NCI-H2081 treated with DMSO at 0.1 percent for 48 hours (cell line): ENCODE results near the gene CPO.
"Not testable (repeated sequence)": the region's sequence is repeated elsewhere in the genome, so short reads cannot be mapped to it uniquely, and the experiment has no call there.

Experiments
- DNase-seq: peaks from one replicate; lab custom pipeline; 2025; lab: John Stamatoyannopoulos, UW

CPO gene, protein sequence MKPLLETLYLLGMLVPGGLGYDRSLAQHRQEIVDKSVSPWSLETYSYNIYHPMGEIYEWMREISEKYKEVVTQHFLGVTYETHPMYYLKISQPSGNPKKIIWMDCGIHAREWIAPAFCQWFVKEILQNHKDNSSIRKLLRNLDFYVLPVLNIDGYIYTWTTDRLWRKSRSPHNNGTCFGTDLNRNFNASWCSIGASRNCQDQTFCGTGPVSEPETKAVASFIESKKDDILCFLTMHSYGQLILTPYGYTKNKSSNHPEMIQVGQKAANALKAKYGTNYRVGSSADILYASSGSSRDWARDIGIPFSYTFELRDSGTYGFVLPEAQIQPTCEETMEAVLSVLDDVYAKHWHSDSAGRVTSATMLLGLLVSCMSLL

DNA sequence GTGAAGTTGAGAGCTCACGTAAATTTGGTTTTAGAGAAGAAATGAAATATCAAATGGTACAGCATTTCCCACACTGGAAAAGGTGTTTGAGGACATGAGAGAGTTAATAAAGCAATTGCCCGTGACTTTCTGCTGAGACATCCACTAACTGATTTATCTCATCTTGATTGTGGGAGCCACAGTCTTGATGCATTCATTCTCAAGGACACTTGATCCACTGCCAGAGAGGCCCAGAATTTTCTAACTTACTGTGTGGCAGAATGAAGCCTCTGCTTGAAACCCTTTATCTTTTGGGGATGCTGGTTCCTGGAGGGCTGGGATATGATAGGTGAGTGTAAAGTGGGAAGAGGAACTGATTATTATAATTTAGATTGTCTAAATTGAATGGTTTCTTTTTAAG lies at the start of gene CPO:
Gene CPO, plus strand, starts transcription at position 179 of the 400 bp plus-strand sequence. Its CDS starts 82 bp downstream, at position 261.
- no peak for DNase-seq

DNA sequence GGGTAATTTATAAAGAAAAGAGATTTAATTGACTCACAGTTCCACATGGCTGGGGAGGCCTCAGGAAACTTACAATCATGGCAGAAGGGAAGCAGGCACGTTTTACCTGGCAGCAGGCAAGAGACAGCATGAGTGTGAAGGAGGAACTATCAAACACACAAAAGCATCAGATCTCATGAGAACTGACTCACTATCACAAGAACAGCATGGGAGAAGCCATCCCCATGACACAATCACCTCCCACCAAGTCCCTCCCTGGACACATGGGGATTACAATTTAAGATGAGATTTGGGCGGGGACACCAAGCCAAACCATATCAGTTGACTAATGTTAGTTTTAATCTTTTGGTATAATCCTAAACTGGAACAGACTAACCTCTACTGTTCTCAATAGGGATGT lies 49.1 kb upstream of the CPO start:
- DNase-seq, result no peak

GRCh38 chr2:206890926-206891325 lies 48.4 kb upstream of the CPO start:
- DNase-seq, result no peak

DNA sequence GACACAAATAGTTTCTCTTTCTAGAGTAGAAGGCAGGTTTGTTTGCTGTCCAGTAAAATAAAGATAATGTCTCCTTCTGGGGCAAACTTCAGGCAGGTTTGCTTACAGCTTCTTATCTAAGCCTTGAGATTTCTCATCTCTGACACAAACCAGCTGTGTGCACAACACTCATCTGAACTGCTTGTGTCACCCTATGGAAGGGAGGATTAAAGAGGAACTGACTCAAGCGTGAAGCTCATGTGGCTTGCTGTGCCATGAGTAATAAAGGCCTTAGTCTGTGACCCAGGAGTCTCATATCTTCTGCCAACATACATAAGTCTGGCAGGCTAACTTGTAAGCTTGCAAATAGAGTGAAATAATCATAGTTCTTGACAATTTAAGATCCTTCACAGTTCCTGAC lies 24.2 kb upstream of the CPO start:
- DNase-seq, result no peak

DNA sequence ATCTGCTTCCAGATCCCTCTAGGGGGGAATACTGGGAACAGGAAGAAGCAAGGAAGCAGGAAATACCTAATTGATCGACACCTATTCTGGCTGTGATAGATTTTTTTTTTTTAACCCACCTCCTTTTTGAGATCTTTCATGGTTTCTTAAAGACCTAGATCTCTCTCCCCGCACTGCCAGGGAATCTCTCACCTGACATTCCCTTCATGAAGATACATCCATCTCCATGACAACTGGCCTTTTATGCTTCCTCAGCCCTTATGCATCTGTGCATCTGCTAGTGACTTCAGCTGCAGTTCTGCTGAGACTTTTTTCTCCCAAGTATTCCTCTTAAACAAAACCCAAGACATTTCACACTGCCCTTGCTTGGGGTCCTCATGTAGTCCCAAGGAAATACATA lies 21.1 kb upstream of the CPO start:
- no peak for DNase-seq

DNA sequence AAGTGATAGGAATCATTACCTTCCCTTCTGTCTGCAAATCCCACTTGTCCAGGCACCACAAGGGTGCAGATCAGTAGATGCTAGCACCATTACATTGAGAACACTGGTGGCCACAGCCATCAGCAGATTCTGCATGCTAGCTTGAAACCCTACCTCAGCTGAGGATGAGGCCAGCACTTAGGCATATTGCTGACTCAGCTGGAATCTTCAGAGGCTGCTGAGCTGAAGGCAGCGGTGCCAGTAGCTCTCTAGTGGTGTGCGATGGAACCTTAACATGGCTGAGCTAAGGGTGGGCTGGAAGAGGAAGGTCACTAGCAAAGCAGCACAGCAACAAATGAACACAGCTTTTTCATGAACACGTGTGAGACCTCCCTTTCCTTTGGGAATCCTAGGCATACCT lies 19.0 kb upstream of the CPO start:
- no peak for DNase-seq

- no peak for DNase-seq
Measured at GRCh38 chr2:206920951-206921350, 18.4 kb upstream of the CPO start.

DNA sequence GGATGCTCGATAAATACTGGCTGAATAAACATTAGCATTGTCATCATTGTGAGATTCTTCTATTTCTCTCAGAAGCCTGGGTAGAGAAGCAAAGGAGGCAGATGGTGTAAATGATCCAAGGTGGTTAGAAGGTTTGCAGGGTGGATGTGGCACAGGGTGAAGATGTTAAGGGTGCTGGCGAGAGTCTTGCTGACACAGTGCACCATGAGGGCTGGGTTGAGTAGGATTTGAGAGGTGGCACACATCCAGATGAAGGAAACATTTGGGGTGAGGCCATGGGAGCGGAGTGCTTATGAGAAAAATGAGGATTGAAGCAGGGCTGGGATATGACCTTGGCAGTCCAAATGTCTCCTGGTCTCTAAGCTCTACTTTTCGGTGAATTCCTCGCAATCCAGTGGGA lies 17.8 kb upstream of the CPO start:
- DNase-seq, result no peak

DNA sequence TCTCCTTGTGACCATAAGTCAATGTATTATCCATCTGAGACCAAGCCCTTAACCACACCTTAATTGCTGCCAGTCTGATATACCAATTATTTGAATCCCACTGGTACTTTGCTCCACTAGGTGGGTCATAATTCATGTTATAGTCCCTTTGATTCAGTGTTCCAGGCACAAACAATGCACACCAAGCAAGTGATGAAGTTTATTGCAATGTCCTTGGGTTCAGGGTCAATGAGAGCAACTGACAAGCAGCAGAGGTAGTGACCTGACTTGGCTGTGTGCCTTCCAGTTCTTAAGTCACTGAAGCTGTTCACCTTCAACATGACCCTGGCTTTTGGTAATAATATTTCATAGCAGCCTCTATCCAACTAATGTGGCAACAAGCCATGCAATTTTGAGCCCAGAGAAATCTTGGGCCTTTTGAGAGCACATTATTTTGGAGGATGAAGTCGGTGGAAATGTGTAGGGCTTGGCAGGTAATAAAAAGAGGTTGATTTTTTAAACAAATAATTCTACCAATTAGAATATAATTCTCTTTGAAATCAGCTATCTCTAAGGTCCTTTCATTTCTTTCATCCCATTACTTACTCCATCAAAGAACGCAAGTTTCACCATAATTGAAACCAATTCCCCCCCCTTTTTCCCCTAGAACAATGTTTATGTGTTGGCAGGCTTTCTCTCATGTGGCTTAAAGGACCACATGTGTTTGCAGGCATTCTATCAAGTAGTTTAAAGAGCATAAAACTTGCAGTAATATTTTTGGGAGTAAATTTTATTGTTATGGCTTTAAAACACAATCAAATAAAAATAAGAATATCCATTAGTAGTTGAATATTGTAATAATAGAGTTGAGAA lies 3.1 kb upstream of the CPO start:
- no peak for DNase-seq

- no peak for DNase-seq
Measured at GRCh38 chr2:206936843-206937230, 2.5 kb upstream of the CPO start.

GRCh38 chr2:206937555-206937954 lies 1.8 kb upstream of the CPO start:
- DNase-seq, result no peak

DNA sequence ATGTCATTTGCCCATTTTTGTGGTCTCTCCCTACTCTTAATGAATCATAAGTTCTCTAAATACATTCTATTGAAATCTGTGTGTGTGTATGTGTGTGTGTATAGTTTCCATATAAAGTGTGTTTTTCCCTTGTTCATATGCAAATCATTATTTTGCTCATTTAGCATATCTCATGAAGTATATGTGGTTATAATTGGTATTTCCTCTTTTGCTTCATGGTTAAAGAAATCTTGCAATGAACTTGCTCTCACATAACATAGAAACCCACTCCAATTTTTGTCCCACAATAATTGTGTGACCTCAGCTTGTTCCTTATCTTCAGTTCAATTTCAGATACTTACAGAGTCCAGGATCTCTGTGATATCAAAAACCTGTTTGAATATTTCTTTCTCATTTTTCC lies 1.2 kb downstream of the CPO start:
- DNase-seq, result no peak

DNA sequence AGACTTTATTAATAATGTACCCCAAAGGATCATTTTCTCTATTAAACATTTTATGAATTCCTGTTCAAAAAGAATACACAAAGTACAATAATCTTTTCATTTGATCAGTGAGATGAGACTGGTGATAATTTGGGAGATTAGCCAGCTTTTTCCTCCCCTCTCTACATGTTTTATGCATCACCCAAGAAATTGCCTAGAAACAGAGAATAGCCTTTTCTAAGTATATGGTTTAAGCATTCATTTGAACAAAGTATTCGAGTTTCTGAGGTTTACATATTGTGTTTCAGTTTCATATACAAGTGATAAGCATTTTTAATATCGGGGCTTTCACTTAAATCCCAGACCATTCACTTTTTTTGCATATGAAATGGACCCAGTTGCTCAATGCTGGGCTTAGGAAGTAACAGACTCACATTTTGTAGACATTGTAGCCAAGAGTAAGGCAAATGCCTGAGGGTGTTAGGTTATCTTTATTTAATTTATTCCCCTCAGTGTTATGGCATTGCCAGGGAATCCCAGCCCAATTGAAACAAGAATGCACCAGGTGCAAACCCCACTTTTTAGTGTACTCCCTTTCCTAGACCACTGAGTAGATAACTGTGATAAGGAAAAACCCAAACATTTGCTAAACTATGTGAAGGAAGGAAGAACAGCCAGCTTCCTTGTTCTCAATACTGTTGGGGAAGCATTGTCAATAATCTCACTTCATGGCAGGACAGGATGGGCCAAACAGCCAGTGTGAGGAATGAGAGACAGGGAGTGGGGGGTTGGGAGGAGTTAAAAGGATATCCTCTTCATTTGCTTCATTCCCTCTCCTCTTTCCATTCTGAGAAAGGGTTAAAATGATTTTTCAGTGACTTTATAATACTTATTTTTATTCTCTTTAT lies 3.5 kb downstream of the CPO start:
- no peak for DNase-seq

GRCh38 chr2:206953404-206953803 lies 14.1 kb downstream of the CPO start:
- not testable (repeated sequence) for DNase-seq

GRCh38 chr2:206955253-206955652 lies 15.9 kb downstream of the CPO start:
- DNase-seq, result no peak

- no peak for DNase-seq
Measured at GRCh38 chr2:206958261-206958660, 18.9 kb downstream of the CPO start.

- DNase-seq, result no peak
Measured at GRCh38 chr2:206962966-206963365, 23.6 kb downstream of the CPO start.

DNA sequence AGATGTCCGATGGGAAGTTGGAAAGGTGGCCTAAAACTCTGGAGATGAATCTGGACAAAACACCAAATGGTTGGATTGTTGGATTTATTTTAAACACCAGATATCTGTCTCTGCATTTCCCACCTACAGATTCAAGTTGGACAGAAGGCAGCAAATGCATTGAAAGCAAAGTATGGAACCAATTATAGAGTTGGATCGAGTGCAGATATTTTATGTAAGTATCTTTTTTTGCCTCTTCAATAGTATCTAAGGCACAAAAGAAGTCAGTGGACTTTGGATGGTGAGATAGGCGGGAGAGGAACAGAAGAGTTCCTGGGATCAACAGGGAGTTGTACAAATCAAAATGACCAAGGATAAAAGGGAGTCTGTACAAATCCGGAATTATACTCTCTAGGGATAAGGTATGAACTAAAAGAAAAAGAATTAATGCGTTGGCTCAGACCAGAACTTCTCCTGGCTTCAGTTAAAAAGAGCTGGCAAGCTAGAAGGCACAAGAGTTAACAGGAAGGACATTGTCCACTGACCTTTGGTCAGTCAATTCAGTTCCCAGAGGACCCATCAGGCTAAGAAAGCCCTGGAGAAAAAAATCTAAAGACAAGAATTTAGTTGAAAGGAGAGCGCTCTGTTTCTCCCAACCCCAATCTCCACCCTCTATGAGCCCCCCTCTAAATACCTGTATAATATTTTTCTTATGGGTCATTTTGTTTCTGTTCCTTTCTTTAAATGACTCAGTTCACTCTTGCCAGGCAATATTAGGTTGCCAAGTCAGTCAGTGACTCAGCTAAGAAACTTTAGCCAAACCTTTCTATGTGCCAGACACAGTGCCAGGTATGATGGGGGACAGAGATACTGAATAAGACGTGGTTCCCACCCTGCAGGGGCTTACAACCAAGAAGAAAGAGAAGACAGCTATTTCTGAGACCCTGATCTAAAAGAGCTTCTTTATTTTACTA lies 29.1 kb downstream of the CPO start:
- DNase-seq, result no peak

DNA sequence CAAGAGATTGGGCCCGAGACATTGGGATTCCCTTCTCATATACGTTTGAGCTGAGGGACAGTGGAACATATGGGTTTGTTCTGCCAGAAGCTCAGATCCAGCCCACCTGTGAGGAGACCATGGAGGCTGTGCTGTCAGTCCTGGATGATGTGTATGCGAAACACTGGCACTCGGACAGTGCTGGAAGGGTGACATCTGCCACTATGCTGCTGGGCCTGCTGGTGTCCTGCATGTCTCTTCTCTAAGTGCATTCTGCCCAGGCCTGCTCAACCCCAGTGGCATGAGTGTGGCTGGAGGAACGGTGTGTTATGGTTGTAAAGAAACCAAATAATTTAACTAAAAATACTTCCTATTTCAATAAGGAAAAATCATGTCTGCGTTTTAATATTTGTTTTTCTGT lies 29.9 kb downstream of the CPO start:
- DNase-seq, result no peak

DNA sequence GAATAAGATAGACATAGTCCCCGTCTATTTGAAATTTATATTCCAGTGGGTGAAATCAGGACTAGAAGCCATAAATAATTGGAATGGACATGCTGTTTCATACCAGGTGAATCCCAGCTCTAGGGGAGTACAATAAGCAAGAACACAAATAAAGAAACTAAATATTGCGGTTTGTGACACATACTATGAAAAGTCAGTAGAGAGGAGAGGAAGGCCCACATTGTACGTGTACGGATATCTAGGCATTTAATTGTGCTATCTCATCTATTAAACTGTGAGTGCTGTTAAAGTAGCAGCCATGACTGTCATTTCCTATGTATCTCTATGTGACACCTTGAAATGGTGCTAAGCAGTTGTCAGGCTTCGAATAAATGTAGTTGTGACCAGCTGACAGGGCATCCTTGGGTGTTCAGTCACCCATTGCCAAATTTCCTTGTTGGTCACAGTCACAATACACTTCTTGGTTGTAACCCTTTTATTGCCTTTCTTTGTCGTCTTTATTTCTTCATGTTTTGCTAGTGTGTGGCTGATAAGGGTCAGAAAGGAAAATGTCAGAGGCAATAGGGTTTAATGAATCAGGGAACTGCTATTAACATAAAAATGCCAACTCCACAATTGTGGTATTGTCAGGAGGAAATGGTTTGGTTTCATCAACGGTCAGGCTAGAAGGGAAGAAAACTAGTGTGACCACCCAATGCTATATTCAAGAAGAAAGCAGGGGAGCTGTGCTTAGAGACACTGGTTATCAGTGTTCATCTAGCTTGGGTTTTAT lies 31.5 kb downstream of the CPO start:
- no peak for DNase-seq
